A673 (cell line): ENCODE data around the gene MFRP. TPM values are rescaled to one million over a fixed set of nuclear protein-coding genes. Genes with fewer than 3 reads are reported as not detected.

ENCODE experiments used
- BruUV-seq: library from RNA; stranded (reverse); fragments of 400-500 nt; replicated peaks from 2 replicates; lab custom pipeline; 2021; lab: Mats Ljungman, UMichigan
- CTCF ChIA-PET: fragments of 300-600 bp; sonication (Branson Sonifier 250); formaldehyde crosslinking; loops from one replicate; lab custom pipeline; 2022; ENCODE audit warnings: antibody characterized with exemption; lab: Charles Lee
- POLR2A ChIA-PET: fragments of 300-600 bp; sonication (Branson Sonifier 250); formaldehyde crosslinking; loops from one replicate; lab custom pipeline; 2022; ENCODE audit warnings: antibody characterized with exemption; ENCODE audit not compliant: low non-redundant PET; lab: Charles Lee
- DNase-seq: peaks from one replicate; pipeline ENCODE4 v3.0.0-alpha.2; 2015; ENCODE audit warnings: low spot score
- H3K27ac ChIP-seq: fragments of 200-600 bp; sonication (generic); 2 replicates; pipeline ENCODE4 v1.5.1; 2016; ENCODE audit warnings: mixed run types, low read depth, mild to moderate bottlenecking, mixed read lengths, antibody characterized with exemption, low read length; ENCODE audit not compliant: poor library complexity, severe bottlenecking
- H3K27me3 ChIP-seq: fragments of 200-600 bp; sonication (generic); replicated peaks from 2 replicates; pipeline ENCODE4 v1.6.1; 2017; ENCODE audit warnings: mixed run types, low read depth, mild to moderate bottlenecking, mixed read lengths, antibody characterized with exemption, low read length; ENCODE audit not compliant: insufficient read depth, poor library complexity
- H3K36me3 ChIP-seq: fragments of 200-600 bp; sonication (generic); 2 replicates; pipeline ENCODE4 v1.6.1; 2016; ENCODE audit warnings: mixed run types, mild to moderate bottlenecking, mixed read lengths, antibody characterized with exemption, low read length; ENCODE audit not compliant: insufficient read depth, poor library complexity, severe bottlenecking
- H3K4me1 ChIP-seq: fragments of 200-600 bp; sonication (generic); 2 replicates; pipeline ENCODE4 v1.6.1; 2017; ENCODE audit warnings: mixed run types, mild to moderate bottlenecking, mixed read lengths, antibody characterized with exemption, low read length; ENCODE audit not compliant: insufficient read depth, poor library complexity, severe bottlenecking
- H3K4me3 ChIP-seq: fragments of 200-600 bp; sonication (generic); 2 replicates; pipeline ENCODE4 v1.5.1; 2016; ENCODE audit warnings: low read depth, mixed run types, mild to moderate bottlenecking, mixed read lengths, low read length; ENCODE audit not compliant: poor library complexity, severe bottlenecking
- H3K9me3 ChIP-seq: fragments of 200-600 bp; sonication (generic); 2 replicates; pipeline ENCODE4 v1.6.1; 2016; ENCODE audit warnings: mixed run types, low read depth, mild to moderate bottlenecking, mixed read lengths, antibody characterized with exemption, low read length; ENCODE audit not compliant: poor library complexity, severe bottlenecking
- EZH2 ChIP-seq: fragments of 200-600 bp; sonication (generic); IDR thresholded peaks from 2 replicates; pipeline ENCODE4 v1.6.1; 2017; ENCODE audit warnings: borderline replicate concordance, low read depth, mild to moderate bottlenecking, mixed read lengths, antibody characterized with exemption, low read length; ENCODE audit not compliant: poor library complexity, severe bottlenecking
- intact Hi-C: fragments of 100-400 bp; cut with micrococcal nuclease; formaldehyde crosslinking; loops from one replicate; pipeline ENCODE4 v1.10.0; 2022; ENCODE audit not compliant: unreplicated experiment
- total RNA-seq: library from RNA; stranded (reverse); gene quantifications from 2 replicates; pipeline ENCODE4 v1.2.3, GENCODE V29; 2021
- TF ChIP-seq, protein P1 (sequence below): fragments of 300-800, 200-600 bp; sonication (generic); conservative IDR thresholded peaks from 2 replicates; pipeline ENCODE4 v1.5.1; 2017; ENCODE audit warnings: low read depth, mild to moderate bottlenecking, antibody characterized with exemption, low read length, moderate library complexity, mixed read lengths

The MFRP gene
- total RNA-seq, 1 experiment from 2014 or later = not detected

DNA sequence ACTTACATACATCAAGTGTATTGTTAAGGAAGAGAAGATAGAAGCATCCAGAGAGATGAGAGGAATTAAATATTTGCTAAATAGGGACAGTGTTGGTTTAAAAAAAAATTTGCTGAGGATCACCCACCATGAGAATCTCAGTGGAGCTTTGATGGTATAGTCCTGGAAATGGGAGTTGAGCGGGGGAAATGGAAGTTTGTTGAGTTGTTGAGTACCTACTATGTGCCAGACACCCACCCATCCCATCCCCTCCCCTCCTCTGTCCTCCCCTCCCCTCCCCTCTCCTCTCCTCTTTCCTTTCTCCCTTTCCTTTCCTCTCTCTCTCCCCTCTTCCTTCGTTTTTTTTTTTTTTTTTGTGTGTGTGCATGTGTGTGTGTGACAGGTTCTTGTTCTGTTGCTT is 4.7 kb upstream of the MFRP start:
- intact Hi-C loops = loop anchor here (10.0 kb wide), 1 partner anchor 754 kb away; no protein-coding TSS in a partner anchor

DNA sequence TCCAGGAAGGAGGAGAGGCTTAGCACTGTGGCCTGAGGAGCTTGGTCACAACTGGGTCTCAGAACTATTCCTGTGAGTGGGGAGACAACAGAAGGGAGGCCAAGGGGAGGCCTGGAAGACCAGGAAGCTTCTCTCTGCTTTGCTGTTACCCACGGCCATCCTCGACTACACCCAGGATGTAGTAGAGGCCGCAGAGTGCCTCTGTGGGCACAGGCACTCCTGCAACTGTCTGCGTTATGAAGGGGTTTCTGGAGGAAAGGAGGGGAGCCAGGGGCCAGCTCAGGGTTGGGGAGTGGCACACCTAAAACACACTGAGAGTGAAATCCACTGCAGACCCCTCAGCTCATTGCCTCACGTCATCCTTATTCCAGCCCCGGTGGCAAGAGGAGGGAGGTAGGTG is 3.8 kb upstream of the MFRP start:
- Histone ChIP-seq H3K36me3 (no peaks in the 10 kb centered on the region), H3K27ac (no peak overlapping the region)

More for the DNA sequence above, 4.7 kb upstream of the MFRP start:
- TF ChIP-seq, protein P1, sequence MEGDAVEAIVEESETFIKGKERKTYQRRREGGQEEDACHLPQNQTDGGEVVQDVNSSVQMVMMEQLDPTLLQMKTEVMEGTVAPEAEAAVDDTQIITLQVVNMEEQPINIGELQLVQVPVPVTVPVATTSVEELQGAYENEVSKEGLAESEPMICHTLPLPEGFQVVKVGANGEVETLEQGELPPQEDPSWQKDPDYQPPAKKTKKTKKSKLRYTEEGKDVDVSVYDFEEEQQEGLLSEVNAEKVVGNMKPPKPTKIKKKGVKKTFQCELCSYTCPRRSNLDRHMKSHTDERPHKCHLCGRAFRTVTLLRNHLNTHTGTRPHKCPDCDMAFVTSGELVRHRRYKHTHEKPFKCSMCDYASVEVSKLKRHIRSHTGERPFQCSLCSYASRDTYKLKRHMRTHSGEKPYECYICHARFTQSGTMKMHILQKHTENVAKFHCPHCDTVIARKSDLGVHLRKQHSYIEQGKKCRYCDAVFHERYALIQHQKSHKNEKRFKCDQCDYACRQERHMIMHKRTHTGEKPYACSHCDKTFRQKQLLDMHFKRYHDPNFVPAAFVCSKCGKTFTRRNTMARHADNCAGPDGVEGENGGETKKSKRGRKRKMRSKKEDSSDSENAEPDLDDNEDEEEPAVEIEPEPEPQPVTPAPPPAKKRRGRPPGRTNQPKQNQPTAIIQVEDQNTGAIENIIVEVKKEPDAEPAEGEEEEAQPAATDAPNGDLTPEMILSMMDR = no peak
- TF ChIP-seq EZH2 = no peak
- Histone ChIP-seq H3K36me3 (no peaks in the 10 kb centered on the region), H3K4me3 (no peak overlapping the region), H3K4me1 (no peaks in the 10 kb centered on the region), H3K27ac (no peak overlapping the region), H3K9me3 (no peaks in the 10 kb centered on the region), H3K27me3 (no peaks in the 10 kb centered on the region)
- no TSS peak for BruUV-seq
- DNase-seq = no peak
- ChIA-PET POLR2A (no interaction called here), CTCF (no interaction called here)

GRCh38 chr11:119347940-119348605 is 1.6 kb upstream of the MFRP start:
- TF ChIP-seq, protein P1 = no peak
- no peak for TF ChIP-seq EZH2
- Histone ChIP-seq H3K36me3 (no peaks in the 10 kb centered on the region), H3K27ac (no peak overlapping the region), H3K4me1 (no peaks in the 10 kb centered on the region), H3K27me3 (no peaks in the 10 kb centered on the region), H3K4me3 (no peak overlapping the region), H3K9me3 (no peaks in the 10 kb centered on the region)
- CTCF ChIA-PET = interaction anchor here (0.7 to 1.2 kb wide), 3 partner anchors 10 to 28 kb away, joined by 3 to 4 read pairs (median 4); no protein-coding TSS in a partner anchor
- BruUV-seq = no TSS peak
- intact Hi-C loops = no loop called here
- POLR2A ChIA-PET = no interaction called here
- no peak for DNase-seq

More for the DNA sequence above, 3.8 kb upstream of the MFRP start:
- ChIA-PET CTCF (interaction anchor here (1.5 kb wide), 1 partner anchor 10 kb away, joined by 6 read pairs; no protein-coding TSS in a partner anchor), POLR2A (no interaction called here)
- DNase-seq = no peak
- no peak for TF ChIP-seq EZH2
- TF ChIP-seq, protein P1 = no peak
- Histone ChIP-seq H3K9me3 (no peaks in the 10 kb centered on the region), H3K4me1 (no peaks in the 10 kb centered on the region), H3K27me3 (no peaks in the 10 kb centered on the region), H3K4me3 (no peak overlapping the region)
- intact Hi-C loops = loop anchor here (10.0 kb wide), 1 partner anchor 754 kb away; no protein-coding TSS in a partner anchor
- BruUV-seq = no TSS peak
